Nephron progenitor cell (in vitro differentiated cells): ENCODE measurements around the gene KNDC1.

ENCODE experiments used
- DNase-seq: peaks from one replicate; pipeline ENCODE4 v3.0.0; 2021
- H3K27ac Mint-ChIP-seq: 2 replicates; pipeline ENCODE4 v1.8.0; 2021; ENCODE audit warnings: mild to moderate bottlenecking, moderate library complexity, mixed read lengths
- H3K27me3 Mint-ChIP-seq: 2 replicates; pipeline ENCODE4 v1.8.0; 2021; ENCODE audit warnings: mild to moderate bottlenecking, low read depth, mixed read lengths; ENCODE audit not compliant: poor library complexity
- H3K36me3 Mint-ChIP-seq: 2 replicates; pipeline ENCODE4 v1.8.0; 2021; ENCODE audit warnings: low read depth, mixed read lengths
- H3K4me1 Mint-ChIP-seq: 2 replicates; pipeline ENCODE4 v1.8.0; 2021; ENCODE audit warnings: mixed read lengths
- H3K4me3 Mint-ChIP-seq: 2 replicates; pipeline ENCODE4 v1.8.0; 2021; ENCODE audit warnings: mild to moderate bottlenecking, moderate library complexity, mixed read lengths
- H3K9me3 Mint-ChIP-seq: 2 replicates; pipeline ENCODE4 v1.8.0; 2021; ENCODE audit warnings: mild to moderate bottlenecking, moderate library complexity, mixed read lengths
- TF ChIP-seq, protein P1 (sequence below): fragments of 200-600 bp; sonication (generic); IDR thresholded peaks from 2 replicates; pipeline ENCODE4 v1.5.0; 2021; ENCODE audit warnings: antibody characterized with exemption

Gene KNDC1

DNA sequence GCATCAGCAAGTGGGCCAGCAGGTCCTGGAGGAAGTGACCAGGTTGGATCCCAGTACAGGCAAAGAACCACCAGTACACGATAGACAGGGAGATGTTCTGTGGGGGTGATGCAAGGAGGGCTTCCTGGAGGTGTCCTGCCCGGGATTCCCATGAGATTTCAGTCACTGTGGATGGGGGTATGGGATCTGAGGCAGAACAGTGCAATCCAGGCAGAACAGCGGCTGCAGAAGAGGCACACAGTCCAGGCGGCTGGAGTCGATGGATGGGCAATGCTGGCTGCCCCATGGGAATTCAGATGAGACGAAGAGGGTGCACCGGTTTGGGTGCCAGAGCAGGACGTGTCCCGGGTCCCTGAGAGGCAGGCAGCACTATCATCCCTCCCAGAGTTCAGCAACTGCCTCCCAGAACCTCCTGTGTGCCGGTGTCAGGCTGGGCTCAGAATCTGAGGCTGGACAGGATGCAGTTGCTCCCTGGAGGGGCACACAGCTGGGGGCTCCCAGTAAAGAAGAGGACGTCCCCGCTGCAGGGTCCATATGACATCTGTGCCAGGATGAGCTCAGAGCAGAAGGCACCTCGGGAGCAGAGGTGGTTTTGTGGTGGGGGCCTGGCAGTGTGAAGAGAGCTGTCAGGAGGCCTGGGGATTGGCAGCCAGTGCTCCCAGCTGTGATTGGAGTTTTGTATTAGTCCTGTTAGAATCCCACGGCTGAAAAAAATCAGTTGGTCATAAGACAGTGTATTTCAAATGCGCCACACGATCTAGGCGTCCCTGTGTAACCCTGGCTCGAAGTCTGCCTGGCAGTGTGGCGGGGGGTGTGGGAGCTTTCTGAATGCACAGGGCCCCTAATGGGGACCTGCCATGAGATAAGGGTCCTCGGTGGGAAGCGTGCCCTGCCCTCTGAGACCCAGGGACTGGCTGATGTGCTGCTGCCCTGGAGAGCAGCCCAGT, 3.2 kb downstream of the KNDC1 start:
- no peak for DNase-seq
- no peaks in the 10 kb centered on the region for H3K9me3 Mint-ChIP-seq
- no peak overlapping the region for H3K4me3 Mint-ChIP-seq
- H3K36me3 Mint-ChIP-seq: peaks cover 6% of the 10 kb centered on the region
- TF ChIP-seq, protein P1, sequence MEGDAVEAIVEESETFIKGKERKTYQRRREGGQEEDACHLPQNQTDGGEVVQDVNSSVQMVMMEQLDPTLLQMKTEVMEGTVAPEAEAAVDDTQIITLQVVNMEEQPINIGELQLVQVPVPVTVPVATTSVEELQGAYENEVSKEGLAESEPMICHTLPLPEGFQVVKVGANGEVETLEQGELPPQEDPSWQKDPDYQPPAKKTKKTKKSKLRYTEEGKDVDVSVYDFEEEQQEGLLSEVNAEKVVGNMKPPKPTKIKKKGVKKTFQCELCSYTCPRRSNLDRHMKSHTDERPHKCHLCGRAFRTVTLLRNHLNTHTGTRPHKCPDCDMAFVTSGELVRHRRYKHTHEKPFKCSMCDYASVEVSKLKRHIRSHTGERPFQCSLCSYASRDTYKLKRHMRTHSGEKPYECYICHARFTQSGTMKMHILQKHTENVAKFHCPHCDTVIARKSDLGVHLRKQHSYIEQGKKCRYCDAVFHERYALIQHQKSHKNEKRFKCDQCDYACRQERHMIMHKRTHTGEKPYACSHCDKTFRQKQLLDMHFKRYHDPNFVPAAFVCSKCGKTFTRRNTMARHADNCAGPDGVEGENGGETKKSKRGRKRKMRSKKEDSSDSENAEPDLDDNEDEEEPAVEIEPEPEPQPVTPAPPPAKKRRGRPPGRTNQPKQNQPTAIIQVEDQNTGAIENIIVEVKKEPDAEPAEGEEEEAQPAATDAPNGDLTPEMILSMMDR: no peak
- peaks cover 15% of the 10 kb centered on the region for H3K27me3 Mint-ChIP-seq
- H3K4me1 Mint-ChIP-seq: peaks cover 17% of the 10 kb centered on the region
- H3K27ac Mint-ChIP-seq: no peak overlapping the region

DNA sequence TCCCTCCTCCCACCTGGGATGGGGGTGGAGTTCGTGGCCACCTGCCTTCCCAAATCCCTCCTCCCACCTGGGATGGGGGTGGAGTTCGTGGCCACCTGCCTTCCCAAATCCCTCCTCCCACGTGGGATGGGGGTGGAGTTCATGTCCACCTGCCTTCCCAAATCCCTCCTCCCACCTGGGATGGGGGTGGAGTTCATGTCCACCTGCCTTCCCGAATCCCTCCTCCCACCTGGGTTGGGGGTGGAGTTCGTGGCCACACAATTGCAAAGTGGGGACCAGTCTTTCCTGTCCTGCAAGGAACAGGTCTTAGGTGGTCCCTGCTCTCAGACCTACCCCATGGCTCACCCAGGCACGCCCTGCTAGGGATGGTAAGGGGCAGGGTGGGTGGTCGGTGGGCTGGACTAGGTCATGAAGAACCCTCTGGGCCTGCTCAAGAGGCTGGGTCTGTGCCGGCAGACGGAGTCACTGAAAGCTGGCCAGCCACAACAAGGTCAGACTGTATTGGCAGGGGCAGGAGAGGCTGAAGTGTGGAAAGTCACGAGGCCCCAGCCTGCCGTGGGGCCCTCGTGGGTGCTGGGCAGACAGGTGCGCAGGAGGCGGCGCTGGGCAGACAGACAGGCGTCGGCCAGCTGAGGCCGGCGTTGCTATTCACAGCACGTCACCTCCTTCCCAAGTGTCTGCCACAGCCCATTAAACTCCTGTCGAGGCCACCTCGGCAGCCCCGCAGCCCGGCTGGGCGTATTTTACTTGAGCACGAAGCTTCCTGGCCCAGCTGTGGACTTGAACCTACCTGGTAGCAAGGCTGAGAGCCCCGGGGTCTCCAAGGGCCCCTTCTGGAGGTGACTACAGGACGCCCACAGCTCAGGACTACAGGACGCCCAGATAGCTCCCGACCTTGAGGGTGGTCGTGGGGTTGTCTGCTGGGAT, 4.1 kb downstream of the KNDC1 start:
- Mint-ChIP-seq H3K4me3 (no peak overlapping the region), H3K9me3 (no peaks in the 10 kb centered on the region), H3K4me1 (peaks cover 17% of the 10 kb centered on the region), H3K27me3 (peaks cover 16% of the 10 kb centered on the region), H3K27ac (no peak overlapping the region), H3K36me3 (peaks cover 6% of the 10 kb centered on the region)
- no peak for DNase-seq
- TF ChIP-seq, protein P1: no peak

DNA sequence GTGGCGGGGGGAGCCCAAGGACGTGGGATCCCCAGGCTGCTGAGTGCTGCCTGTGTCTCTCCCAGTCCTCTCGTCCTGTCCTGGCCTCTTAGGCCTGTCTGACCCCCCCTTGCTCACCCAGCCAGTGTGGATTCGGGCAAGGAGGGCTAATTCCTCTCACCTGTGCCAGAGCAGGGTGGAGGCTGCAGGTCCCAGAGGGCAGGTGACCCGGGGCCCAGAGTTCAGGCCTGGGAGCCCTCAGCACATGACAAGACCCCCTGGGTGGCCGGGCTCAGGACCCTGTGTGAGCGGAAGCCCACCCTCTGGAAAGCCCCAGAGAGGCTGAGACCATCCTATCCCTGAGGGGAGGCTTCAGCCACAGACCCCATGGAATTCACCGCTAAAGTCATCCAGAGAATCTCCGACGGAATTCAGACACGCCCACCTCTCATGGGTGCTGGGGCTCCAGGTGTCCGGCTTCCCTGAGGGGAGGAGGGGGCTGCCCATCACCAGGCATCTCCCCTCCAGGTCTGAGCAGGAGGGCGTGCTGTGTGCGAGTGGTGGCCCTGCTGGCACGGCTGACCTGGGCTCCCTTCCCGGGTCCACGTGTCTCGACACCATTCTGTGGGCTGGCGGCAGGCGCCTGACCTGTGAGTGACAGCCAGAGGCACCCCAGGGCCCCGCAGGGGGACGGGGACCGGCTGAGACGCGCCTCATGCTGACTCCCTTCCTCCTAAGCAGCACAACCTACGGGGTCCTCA, 5.0 kb downstream of the KNDC1 start:
- Mint-ChIP-seq H3K4me1 (peaks cover 17% of the 10 kb centered on the region), H3K27me3 (peaks cover 17% of the 10 kb centered on the region), H3K4me3 (no peak overlapping the region), H3K9me3 (no peaks in the 10 kb centered on the region), H3K27ac (no peak overlapping the region), H3K36me3 (peaks cover 10% of the 10 kb centered on the region)
- TF ChIP-seq, protein P1: no peak
- no peak for DNase-seq

DNA sequence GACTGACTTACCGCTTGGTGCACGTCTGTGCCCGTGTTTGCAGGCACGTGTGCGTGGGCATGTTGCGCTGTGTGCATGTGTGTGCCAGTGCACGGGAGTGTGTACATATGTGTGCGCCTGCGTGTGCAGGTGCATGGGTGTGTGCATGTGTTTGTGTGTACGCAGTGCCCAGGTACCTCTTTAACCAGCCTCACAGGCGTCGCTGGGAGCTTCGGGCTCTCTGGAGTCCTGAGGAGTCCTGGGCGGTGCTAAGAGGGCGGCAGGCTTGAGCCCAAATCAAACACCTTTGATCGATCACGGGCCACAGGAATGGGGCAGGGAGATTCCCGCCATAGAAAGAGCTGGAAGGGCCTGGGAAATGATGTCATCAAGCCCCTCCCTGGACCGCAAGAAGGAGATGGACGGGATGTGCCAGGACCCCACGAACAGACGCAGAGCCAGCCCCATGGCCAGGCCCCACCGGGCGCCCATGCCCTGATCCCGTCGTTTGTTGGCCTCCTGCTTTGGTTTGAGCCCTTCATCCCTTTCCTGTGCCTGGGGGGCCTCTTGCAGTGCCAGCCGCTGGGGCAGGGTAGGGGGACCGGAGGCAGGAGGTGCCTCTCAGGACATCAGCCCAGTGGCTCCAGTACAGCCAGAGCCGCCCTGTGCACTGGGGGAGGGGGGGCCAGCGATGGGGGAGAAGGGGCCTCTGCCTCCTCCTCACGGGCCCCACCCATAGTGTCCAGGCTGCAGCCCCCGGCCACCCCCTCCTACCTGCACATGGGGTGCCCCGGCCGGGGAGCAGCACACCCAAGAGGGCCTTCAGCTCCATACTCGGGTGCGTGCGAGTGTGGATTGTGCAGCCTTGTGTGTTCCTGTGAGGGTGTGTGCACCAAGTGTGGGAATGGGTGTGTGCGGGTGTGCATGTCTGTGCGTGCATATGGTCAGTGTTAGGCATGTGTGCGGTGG, 5.8 kb downstream of the KNDC1 start:
- Mint-ChIP-seq H3K9me3 (no peaks in the 10 kb centered on the region), H3K27me3 (peaks cover 17% of the 10 kb centered on the region), H3K27ac (no peak overlapping the region), H3K4me3 (no peak overlapping the region), H3K4me1 (peaks cover 17% of the 10 kb centered on the region), H3K36me3 (peaks cover 10% of the 10 kb centered on the region)
- TF ChIP-seq, protein P1: no peak
- DNase-seq: no peak

DNA sequence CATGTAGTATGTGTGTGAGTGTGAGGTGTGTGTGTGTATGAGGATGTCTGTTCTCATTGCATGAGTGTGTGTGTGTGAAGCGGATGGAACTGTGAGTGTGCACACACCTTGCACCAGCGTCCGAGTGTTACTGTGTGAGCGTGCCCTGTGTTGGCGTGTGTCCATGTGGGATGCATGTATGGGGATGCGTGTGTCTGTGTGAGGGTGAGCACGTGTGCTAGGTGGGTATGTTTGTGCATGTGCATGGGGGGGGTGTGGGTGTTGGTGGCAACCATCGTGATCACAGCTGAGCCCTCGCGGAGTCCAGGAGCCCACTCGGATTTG, 6.4 kb downstream of the KNDC1 start:
- H3K4me1 Mint-ChIP-seq: peaks cover 17% of the 10 kb centered on the region
- no peak overlapping the region for H3K27ac Mint-ChIP-seq
- no peaks in the 10 kb centered on the region for H3K9me3 Mint-ChIP-seq
- H3K4me3 Mint-ChIP-seq: no peak overlapping the region
- H3K36me3 Mint-ChIP-seq: peaks cover 10% of the 10 kb centered on the region
- DNase-seq: no peak
- peaks cover 17% of the 10 kb centered on the region for H3K27me3 Mint-ChIP-seq
- TF ChIP-seq, protein P1: no peak
